Osteoblast (primary cell): ENCODE data around the gene UFM1. TPM values are rescaled to one million over a fixed set of nuclear protein-coding genes. Genes with fewer than 3 reads are reported as not detected.

Experiments used
- DNase-seq: peaks from one replicate; pipeline ENCODE4 v3.0.0; 2011; ENCODE audit warnings: low spot score, mixed read lengths; ENCODE audit not compliant: insufficient read length; ENCODE audit errors: missing footprints
- H2AFZ ChIP-seq: 2 replicates; pipeline ENCODE4 v1.6.0; 2011; ENCODE audit warnings: mild to moderate bottlenecking, low read length
- H3K27ac ChIP-seq: 2 replicates; pipeline ENCODE4 v1.5.1; 2011; ENCODE audit warnings: mild to moderate bottlenecking, low read depth, low read length, moderate library complexity
- H3K27me3 ChIP-seq: 2 replicates; pipeline ENCODE4 v1.6.0; 2012; ENCODE audit warnings: mild to moderate bottlenecking, control low read depth, inconsistent platforms, low read length, moderate library complexity; ENCODE audit not compliant: insufficient read depth
- H3K36me3 ChIP-seq: 2 replicates; pipeline ENCODE4 v1.5.1; 2011; ENCODE audit warnings: mild to moderate bottlenecking, low read length, control low read depth, moderate library complexity; ENCODE audit not compliant: insufficient read depth
- H3K4me1 ChIP-seq: 2 replicates; pipeline ENCODE4 v1.5.1; 2011; ENCODE audit warnings: mild to moderate bottlenecking, low read length, control low read depth, moderate library complexity; ENCODE audit not compliant: insufficient read depth
- H3K4me2 ChIP-seq: 2 replicates; pipeline ENCODE4 v1.6.0; 2011; ENCODE audit warnings: mild to moderate bottlenecking, low read length; ENCODE audit not compliant: insufficient read depth
- H3K4me3 ChIP-seq: fragments of 200-600 bp; sonication (generic); 3 replicates; pipeline ENCODE4 v1.5.1; 2012; ENCODE audit warnings: mild to moderate bottlenecking, low read length, inconsistent platforms; ENCODE audit not compliant: insufficient read depth
- H3K79me2 ChIP-seq: 2 replicates; pipeline ENCODE4 v1.6.0; 2012; ENCODE audit warnings: mild to moderate bottlenecking, low read length, control low read depth, inconsistent platforms; ENCODE audit not compliant: insufficient read depth
- H3K9me3 ChIP-seq: 2 replicates; pipeline ENCODE4 v1.5.1; 2011; ENCODE audit warnings: low read depth, low read length, control low read depth
- H4K20me1 ChIP-seq: 2 replicates; pipeline ENCODE4 v1.6.0; 2012; ENCODE audit warnings: mild to moderate bottlenecking, low read length, control low read depth; ENCODE audit not compliant: insufficient read depth
- total RNA-seq: library from RNA; depleted of rRNA; stranded (reverse); fragments of >200 nt; gene quantifications from 2 replicates; pipeline ENCODE4 v1.2.3, GENCODE V29; 2012
- TF ChIP-seq, protein P1 (sequence below): IDR thresholded peaks from 2 replicates; pipeline ENCODE4 v1.5.1; 2011; ENCODE audit warnings: mild to moderate bottlenecking, low read depth, low read length, moderate library complexity; ENCODE audit errors: extremely low read depth

Gene UFM1
- total RNA-seq, 1 donor: 110 TPM

DNA sequence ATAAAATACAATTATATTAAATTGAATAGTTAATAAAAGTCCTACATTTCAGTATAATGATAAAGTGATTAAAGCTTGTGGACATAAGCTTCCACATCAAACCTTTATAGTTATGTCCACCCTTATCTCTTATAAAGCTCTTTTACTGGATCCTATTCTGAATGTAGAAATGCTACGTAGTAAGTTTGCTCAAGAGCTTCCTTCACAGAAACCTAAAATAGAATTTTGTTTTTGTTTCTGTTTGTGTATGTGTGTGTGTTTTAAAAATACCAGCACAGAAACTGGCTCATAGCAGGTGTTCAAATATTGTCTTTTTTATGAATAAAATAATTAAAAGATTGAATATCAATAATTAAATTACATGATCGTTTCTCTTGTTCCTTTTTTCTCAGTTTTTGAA lies 21.0 kb upstream of the UFM1 start:
- H3K9me3 ChIP-seq: no peaks in the 10 kb centered on the region
- no peak overlapping the region for H2AFZ ChIP-seq
- H3K27me3 ChIP-seq: no peaks in the 10 kb centered on the region
- no peaks in the 10 kb centered on the region for H4K20me1 ChIP-seq
- H3K4me3 ChIP-seq: no peak overlapping the region
- H3K4me1 ChIP-seq: no peaks in the 10 kb centered on the region
- TF ChIP-seq, protein P1, sequence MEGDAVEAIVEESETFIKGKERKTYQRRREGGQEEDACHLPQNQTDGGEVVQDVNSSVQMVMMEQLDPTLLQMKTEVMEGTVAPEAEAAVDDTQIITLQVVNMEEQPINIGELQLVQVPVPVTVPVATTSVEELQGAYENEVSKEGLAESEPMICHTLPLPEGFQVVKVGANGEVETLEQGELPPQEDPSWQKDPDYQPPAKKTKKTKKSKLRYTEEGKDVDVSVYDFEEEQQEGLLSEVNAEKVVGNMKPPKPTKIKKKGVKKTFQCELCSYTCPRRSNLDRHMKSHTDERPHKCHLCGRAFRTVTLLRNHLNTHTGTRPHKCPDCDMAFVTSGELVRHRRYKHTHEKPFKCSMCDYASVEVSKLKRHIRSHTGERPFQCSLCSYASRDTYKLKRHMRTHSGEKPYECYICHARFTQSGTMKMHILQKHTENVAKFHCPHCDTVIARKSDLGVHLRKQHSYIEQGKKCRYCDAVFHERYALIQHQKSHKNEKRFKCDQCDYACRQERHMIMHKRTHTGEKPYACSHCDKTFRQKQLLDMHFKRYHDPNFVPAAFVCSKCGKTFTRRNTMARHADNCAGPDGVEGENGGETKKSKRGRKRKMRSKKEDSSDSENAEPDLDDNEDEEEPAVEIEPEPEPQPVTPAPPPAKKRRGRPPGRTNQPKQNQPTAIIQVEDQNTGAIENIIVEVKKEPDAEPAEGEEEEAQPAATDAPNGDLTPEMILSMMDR: no peak
- H3K36me3 ChIP-seq: no peaks in the 10 kb centered on the region
- no peak overlapping the region for H3K27ac ChIP-seq
- no peaks in the 10 kb centered on the region for H3K79me2 ChIP-seq
- DNase-seq: no peak
- no peak overlapping the region for H3K4me2 ChIP-seq

DNA sequence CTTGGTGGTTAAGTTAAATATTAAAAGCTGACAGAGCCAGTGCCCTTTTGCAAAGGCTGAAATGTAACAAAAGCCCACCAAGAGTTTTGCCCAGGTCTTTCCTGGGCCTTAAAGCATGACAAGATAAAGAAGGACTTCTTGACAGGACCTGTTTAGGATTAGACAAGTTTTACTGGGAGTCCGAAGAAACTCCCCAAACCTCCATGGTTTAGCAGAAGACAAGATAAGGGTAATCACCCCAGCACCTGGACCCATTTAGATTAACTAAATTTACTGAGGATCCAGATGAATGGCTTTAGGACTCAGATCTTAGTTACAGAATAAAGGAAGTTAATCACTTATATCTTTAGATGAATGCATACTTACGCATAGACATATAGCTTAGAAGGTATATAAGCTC lies 14.8 kb upstream of the UFM1 start:
- Histone ChIP-seq H3K79me2 (no peaks in the 10 kb centered on the region), H3K27ac (no peak overlapping the region), H2AFZ (no peak overlapping the region), H3K36me3 (no peaks in the 10 kb centered on the region), H3K27me3 (no peaks in the 10 kb centered on the region), H3K4me1 (no peaks in the 10 kb centered on the region), H4K20me1 (no peaks in the 10 kb centered on the region), H3K4me2 (no peak overlapping the region), H3K9me3 (no peaks in the 10 kb centered on the region), H3K4me3 (no peak overlapping the region)
- TF ChIP-seq, protein P1: no peak
- no peak for DNase-seq

DNA sequence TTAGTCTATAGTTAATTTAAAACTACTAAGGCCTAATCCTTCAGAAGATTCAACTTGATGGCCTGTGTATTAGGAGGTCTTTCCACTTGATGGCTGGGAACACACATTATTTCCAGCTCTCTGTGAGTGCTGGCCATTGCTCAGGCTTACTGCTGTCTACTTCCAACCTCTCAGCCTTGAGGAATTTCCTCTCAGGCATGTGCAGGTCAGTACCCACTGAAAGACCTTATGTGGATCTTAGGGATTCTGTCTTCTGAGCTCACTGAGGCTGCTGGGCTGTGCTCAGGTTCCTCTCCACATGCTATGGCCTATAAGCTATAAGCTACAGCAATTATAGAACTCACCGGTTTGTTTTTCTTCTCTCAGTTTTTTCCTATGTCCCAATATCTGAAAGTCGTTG lies 11.6 kb upstream of the UFM1 start:
- no peaks in the 10 kb centered on the region for H3K9me3 ChIP-seq
- H3K4me3 ChIP-seq: no peak overlapping the region
- H3K79me2 ChIP-seq: no peaks in the 10 kb centered on the region
- DNase-seq: no peak
- no peaks in the 10 kb centered on the region for H4K20me1 ChIP-seq
- H2AFZ ChIP-seq: no peak overlapping the region
- TF ChIP-seq, protein P1: no peak
- H3K27ac ChIP-seq: no peak overlapping the region
- no peaks in the 10 kb centered on the region for H3K27me3 ChIP-seq
- no peaks in the 10 kb centered on the region for H3K36me3 ChIP-seq
- H3K4me1 ChIP-seq: no peaks in the 10 kb centered on the region
- H3K4me2 ChIP-seq: no peak overlapping the region

DNA sequence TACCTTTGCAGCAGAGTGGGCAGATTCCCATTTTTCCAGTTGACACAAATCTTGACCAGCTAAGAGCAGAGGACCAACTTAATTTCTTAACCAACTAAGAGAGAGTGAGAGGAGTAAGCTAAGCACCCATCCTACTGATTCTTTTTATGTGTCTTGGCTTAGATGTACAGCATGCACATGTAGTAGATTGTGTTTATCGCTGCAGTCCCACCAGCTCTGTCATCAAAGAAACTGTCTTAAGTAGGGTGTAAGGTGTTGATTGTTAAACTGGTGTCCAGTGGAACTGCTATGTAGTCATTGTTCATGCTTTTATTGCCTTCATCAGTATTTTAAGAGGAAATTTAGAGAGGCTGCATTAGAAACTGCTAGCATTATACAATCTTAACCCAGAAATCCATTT lies 9.0 kb upstream of the UFM1 start:
- no peaks in the 10 kb centered on the region for H4K20me1 ChIP-seq
- H3K4me2 ChIP-seq: no peak overlapping the region
- no peaks in the 10 kb centered on the region for H3K36me3 ChIP-seq
- DNase-seq: no peak
- TF ChIP-seq, protein P1: no peak
- H2AFZ ChIP-seq: no peak overlapping the region
- H3K79me2 ChIP-seq: no peaks in the 10 kb centered on the region
- no peaks in the 10 kb centered on the region for H3K27me3 ChIP-seq
- H3K4me1 ChIP-seq: no peaks in the 10 kb centered on the region
- H3K9me3 ChIP-seq: no peaks in the 10 kb centered on the region
- H3K27ac ChIP-seq: no peak overlapping the region
- H3K4me3 ChIP-seq: no peak overlapping the region
